Measurements from ENCODE around the gene BCAR3.

BCAR3 gene

DNA sequence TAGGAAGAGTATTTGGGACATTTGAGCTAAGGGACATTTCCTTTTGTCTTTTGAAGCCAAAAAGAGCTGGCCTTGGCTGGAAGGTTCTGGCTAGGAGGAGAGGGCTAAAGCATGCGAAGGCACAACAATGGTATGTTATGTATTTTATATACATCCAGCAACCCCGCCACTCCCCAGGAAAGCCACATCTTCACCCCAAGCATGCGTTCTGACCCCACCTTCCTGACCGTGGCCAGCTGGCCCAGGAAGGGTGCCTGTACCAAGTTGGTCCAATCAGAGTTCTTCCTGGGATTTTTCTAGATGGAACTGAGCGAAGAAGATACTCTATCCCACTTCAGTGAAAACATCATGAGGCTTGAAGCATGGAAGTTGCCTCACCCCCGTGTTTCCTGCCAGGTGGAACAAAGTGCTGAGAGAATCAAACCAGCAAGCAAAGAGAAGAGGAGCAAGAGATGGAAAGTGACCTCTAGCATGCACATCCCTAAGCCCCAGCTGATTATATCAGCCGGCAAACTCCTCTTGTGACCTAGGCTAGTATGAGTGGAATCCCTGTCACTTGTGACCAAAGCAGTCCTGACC, 82.7 kb downstream of the BCAR3 start:
- in situ Hi-C loops (cut with HindIII; ENCODE audit: low sequenced_read_pairs) = no loop called here
- TF ChIP-seq, protein P1, sequence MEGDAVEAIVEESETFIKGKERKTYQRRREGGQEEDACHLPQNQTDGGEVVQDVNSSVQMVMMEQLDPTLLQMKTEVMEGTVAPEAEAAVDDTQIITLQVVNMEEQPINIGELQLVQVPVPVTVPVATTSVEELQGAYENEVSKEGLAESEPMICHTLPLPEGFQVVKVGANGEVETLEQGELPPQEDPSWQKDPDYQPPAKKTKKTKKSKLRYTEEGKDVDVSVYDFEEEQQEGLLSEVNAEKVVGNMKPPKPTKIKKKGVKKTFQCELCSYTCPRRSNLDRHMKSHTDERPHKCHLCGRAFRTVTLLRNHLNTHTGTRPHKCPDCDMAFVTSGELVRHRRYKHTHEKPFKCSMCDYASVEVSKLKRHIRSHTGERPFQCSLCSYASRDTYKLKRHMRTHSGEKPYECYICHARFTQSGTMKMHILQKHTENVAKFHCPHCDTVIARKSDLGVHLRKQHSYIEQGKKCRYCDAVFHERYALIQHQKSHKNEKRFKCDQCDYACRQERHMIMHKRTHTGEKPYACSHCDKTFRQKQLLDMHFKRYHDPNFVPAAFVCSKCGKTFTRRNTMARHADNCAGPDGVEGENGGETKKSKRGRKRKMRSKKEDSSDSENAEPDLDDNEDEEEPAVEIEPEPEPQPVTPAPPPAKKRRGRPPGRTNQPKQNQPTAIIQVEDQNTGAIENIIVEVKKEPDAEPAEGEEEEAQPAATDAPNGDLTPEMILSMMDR (IDR thresholded peaks at IDR 0.05; ENCODE audit: low read depth, low read length, missing control alignments) = no peak
- no peak for DNase-seq (ENCODE audit: low read depth)
- H3K4me3 ChIP-seq (ENCODE audit: low read depth, low read length) = no peak overlapping the region

DNA sequence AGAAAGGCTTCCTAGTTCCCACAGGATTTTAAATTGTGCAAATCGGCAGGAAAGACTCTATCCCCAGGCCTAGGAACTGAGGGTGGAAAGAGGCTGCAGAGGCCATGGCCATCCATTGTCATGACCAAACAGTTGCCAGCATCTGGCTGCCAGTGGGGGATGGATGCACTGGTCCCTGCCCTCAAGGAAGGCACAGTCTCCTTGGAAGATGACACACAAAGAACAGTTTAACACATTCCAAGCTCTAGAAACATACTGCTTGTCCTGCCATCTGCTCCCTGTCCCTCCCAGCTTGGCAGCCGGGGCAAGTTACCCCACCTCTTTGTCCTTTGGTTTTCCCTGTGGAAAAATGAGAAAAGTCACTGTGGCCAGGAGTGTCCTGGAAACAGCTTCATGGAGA, 83.2 kb downstream of the BCAR3 start:
- no peak overlapping the region for H3K4me3 ChIP-seq (ENCODE audit: low read depth, low read length)
- TF ChIP-seq, protein P1 (IDR thresholded peaks at IDR 0.05; ENCODE audit: low read depth, low read length, missing control alignments) = no peak
- in situ Hi-C loops (cut with HindIII; ENCODE audit: low sequenced_read_pairs) = no loop called here
- no peak for DNase-seq (ENCODE audit: low read depth)

DNA sequence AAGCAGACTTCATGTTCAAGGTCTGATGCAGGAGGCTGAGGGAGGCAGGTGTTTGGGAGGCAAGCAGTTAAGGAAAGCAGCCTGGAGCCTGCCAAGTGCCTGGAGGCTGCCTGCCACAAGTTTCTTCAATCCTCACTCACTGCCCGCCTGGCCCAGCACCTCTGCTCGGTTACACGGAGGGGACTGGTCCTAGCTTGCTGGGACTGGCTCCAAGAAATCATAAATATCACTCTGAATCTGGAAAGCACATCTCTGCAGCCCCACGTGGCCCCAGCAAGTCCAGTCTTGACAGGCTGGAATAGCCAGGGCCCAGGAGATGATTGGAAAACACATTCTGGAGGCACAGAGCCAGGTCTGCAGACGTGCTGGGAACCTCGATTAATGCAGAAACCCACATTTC, 83.9 kb downstream of the BCAR3 start:
- TF ChIP-seq, protein P1 (IDR thresholded peaks at IDR 0.05; ENCODE audit: low read depth, low read length, missing control alignments) = no peak
- no peak overlapping the region for H3K4me3 ChIP-seq (ENCODE audit: low read depth, low read length)
- in situ Hi-C loops (cut with HindIII; ENCODE audit: low sequenced_read_pairs) = no loop called here
- DNase-seq (ENCODE audit: low read depth) = no peak

DNA sequence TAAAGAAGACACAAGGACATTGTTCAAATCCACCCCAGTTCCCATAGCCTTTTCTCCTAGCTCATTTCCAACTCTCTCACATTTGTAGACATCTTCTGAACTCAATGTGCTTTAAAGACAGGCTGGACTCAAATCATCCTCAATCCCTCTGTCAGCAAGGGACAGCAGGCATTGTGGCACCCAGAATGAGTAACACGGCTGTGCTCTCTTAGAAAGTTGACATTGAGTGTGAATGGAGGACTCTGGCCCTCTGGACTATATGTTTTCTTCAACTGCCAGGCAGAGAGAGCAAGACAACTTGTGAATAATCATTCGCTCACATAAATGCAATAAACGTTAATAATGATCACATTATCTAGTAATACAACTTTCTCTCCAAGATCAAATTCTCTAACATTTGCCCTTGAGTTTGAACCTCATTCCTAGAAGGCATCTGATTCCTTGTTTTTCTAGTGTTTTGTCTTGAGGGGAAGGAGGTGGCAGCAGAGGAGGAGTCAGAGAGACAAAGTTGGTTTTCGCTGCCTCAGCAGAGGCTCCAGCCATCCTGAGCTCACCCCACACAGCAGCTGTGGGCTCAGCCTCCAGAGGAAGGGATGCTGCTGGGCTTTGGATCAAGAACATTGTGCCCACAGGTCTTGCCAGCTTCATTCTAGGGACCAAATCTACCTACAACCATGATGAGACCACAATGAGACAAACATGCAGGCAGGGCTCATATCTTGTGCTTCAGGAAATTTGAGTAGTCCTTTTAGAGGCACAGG, 85.1 kb downstream of the BCAR3 start:
- no peak for DNase-seq (ENCODE audit: low read depth)
- in situ Hi-C loops (cut with HindIII; ENCODE audit: low sequenced_read_pairs) = no loop called here
- no peak overlapping the region for H3K4me3 ChIP-seq (ENCODE audit: low read depth, low read length)
- TF ChIP-seq, protein P1 (IDR thresholded peaks at IDR 0.05; ENCODE audit: low read depth, low read length, missing control alignments) = no peak

DNA sequence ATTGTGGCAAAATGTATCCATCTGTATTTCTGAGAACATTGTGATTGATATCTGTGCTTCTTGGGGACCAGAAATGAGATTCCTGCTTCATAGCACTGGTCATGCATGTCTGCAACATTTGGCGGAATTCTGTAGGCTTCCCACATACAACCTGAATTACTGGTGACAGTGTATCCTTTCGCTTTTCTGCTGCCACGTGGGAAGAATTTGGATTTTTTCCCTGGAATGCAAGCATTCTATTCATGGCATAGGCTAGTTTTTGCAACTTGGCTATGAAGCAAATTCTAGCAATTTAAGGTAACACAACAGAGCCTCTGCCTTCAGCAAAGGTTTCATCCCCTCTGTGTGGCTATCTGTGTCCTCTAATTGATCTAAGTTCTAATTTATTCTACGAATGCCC, 85.9 kb downstream of the BCAR3 start:
- no peak for DNase-seq (ENCODE audit: low read depth)
- in situ Hi-C loops (cut with HindIII; ENCODE audit: low sequenced_read_pairs) = no loop called here
- TF ChIP-seq, protein P1 (IDR thresholded peaks at IDR 0.05; ENCODE audit: low read depth, low read length, missing control alignments) = no peak
- H3K4me3 ChIP-seq (ENCODE audit: low read depth, low read length) = no peak overlapping the region

DNA sequence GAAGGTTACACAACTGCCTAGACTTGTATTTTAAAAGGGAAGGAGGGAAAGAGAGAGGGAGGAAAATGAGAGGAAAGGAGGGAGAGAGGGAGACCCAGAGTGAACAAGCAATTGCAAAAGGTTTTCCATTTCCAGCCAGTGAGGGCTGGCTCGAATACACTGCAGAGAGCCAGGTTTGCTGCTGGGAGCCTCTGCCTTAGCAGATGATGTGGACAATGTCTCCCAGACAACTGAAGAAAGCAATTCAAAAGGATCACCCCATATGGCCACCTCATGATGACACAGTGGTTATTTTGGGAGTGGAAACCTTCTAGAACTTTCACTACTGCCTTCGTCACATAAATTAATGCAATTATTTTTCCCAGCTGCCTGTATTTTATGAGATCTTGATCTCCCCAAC, 86.4 kb downstream of the BCAR3 start:
- no peak overlapping the region for H3K4me3 ChIP-seq (ENCODE audit: low read depth, low read length)
- in situ Hi-C loops (cut with HindIII; ENCODE audit: low sequenced_read_pairs) = no loop called here
- TF ChIP-seq, protein P1 (IDR thresholded peaks at IDR 0.05; ENCODE audit: low read depth, low read length, missing control alignments) = no peak
- no peak for DNase-seq (ENCODE audit: low read depth)
